ENCODE data around the gene ANO1. TPM values are rescaled to one million over a fixed set of nuclear protein-coding genes. Genes with fewer than 3 reads are reported as not detected.

The ANO1 gene
- total and polyA plus RNA-seq, 2 of the 8 experiments (the other 6 are each of a cell fraction or from before 2014, with no cell fraction given): 4.7 to 5.0 TPM

- no peak for TF ChIP-seq EZH2 (IDR thresholded peaks at IDR 0.05; ENCODE audit: low read depth, low read length, severe bottlenecking)
- no peak for TF ChIP-seq SP2 (IDR thresholded peaks at IDR 0.05; ENCODE audit: low read length)
- no peak for TF ChIP-seq TEAD4 (IDR thresholded peaks at IDR 0.05; ENCODE audit: low read depth, low read length)
- no peak for TF ChIP-seq CHD2 (IDR thresholded peaks at IDR 0.05; ENCODE audit: low read length)
- no peak for TF ChIP-seq HDAC6 (IDR thresholded peaks at IDR 0.05; ENCODE audit: low read depth, low read length)
These were observed 38.4 kb downstream of the ANO1 start (continued) for GRCh38 chr11:70116386-70117065.
